Measurements from ENCODE around the gene CTSW. TPM values are rescaled to one million over a fixed set of nuclear protein-coding genes. Genes with fewer than 3 reads are reported as not detected.
A peak's percentile ranks its signal among the peaks of the same experiment; 100 is the strongest.

CTSW gene
- total RNA-seq, 2 experiments from 2014 or later, result not detected

DNA sequence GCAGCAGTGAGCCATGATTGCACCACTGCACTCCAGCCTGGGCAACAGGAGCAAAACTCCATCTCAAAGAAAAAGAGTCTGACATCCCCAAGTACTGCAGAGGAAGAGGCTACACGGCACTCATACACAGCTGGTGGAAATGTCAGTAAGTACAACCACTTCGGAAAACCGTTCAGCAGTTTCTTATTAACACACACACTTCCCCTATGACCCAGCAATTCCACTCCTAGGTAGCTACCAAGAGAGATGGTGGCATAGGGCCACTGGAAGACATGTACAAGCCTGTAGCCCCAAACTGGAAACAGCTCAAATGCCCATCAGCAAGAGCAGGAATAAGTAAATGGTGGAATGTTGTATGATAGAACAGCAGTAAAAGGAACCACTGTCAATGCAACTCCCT lies 42.9 kb downstream of the CTSW start:
- Histone ChIP-seq H3K9me2 (ENCODE audit: insufficient read depth, low read length) (no peaks in the 10 kb centered on the region), H3K27ac (ENCODE audit: low read depth, low read length, poor library complexity, severe bottlenecking) (no peak overlapping the region), H2AFZ (ENCODE audit: low read length) (no peak overlapping the region), H3K79me2 (ENCODE audit: insufficient read depth, low read depth, low read length) (peaks cover 7% of the 10 kb centered on the region; the same call in 1 of the 2 replicates), H3K4me3 (ENCODE audit: low read depth, low read length, poor library complexity, severe bottlenecking) (no peak overlapping the region), H3K4me1 (ENCODE audit: insufficient read depth, low read length, poor library complexity, severe bottlenecking) (peaks cover 17% of the 10 kb centered on the region), H4K20me1 (ENCODE audit: insufficient read depth, low read length) (no peaks in the 10 kb centered on the region), H3K4me2 (ENCODE audit: low read length) (no peak overlapping the region), H3K36me3 (ENCODE audit: insufficient read depth, low read length) (peaks cover 8% of the 10 kb centered on the region; the same call in 1 of the 2 replicates), H3K9me3 (ENCODE audit: low read length) (no peaks in the 10 kb centered on the region)
- ChIA-PET POLR2A (interaction anchor here (0.6 to 1.1 kb wide), 3 partner anchors 28 to 971 kb away, joined by 3 to 7 read pairs (median 3); no protein-coding TSS in a partner anchor), CTCF (ENCODE audit: unreplicated experiment) (interaction anchor here (1.2 kb wide), 1 partner anchor 32 kb away, joined by 4 read pairs; the partner anchor contains the start of gene CCDC85B)
- no peak for TF ChIP-seq EZH2phosphoT487 (IDR thresholded peaks at IDR 0.05; ENCODE audit: borderline replicate concordance, low read depth, low read length)
- TF ChIP-seq, protein P1, sequence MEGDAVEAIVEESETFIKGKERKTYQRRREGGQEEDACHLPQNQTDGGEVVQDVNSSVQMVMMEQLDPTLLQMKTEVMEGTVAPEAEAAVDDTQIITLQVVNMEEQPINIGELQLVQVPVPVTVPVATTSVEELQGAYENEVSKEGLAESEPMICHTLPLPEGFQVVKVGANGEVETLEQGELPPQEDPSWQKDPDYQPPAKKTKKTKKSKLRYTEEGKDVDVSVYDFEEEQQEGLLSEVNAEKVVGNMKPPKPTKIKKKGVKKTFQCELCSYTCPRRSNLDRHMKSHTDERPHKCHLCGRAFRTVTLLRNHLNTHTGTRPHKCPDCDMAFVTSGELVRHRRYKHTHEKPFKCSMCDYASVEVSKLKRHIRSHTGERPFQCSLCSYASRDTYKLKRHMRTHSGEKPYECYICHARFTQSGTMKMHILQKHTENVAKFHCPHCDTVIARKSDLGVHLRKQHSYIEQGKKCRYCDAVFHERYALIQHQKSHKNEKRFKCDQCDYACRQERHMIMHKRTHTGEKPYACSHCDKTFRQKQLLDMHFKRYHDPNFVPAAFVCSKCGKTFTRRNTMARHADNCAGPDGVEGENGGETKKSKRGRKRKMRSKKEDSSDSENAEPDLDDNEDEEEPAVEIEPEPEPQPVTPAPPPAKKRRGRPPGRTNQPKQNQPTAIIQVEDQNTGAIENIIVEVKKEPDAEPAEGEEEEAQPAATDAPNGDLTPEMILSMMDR (conservative IDR thresholded peaks at IDR 0.05; ENCODE audit: low read length), result no peak
- BruUV-seq (replicated peaks), result no TSS peak
- intact Hi-C loops (cut with micrococcal nuclease; ENCODE audit: unreplicated experiment), result no loop called here
- DNase-seq (ENCODE audit: low spot score), result no peak

DNA sequence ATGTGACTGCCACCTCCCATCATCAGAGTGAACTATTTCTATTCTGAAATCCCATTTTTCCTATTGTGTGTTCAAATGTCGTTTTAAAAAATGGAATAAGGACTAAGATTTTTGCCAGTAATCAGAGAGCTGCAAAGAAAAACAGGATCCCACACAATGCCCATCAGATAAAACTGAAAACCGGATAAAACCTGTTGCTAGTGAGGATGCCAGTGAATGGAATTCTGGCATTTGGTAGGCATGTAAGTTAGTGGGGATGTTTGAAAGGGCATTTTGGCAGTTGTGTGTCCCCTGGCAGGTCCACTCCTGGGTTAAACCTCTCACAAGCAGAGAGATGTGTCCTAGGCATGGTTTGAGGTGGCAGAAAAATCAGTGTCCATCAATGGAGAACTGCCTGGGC lies 45.8 kb downstream of the CTSW start:
- intact Hi-C loops (cut with micrococcal nuclease; ENCODE audit: unreplicated experiment), result no loop called here
- H3K9me3 ChIP-seq (ENCODE audit: low read length), result no peaks in the 10 kb centered on the region
- TF ChIP-seq EZH2phosphoT487 (IDR thresholded peaks at IDR 0.05; ENCODE audit: borderline replicate concordance, low read depth, low read length), result no peak
- TF ChIP-seq, protein P1 (conservative IDR thresholded peaks at IDR 0.05; ENCODE audit: low read length), result no peak
- BruUV-seq (replicated peaks), result no TSS peak
- H3K4me3 ChIP-seq (ENCODE audit: low read depth, low read length, poor library complexity, severe bottlenecking), result no peak overlapping the region
- peaks cover 19% of the 10 kb centered on the region for H3K4me1 ChIP-seq (ENCODE audit: insufficient read depth, low read length, poor library complexity, severe bottlenecking)
- no peak for DNase-seq (ENCODE audit: low spot score)
- H3K27ac ChIP-seq (ENCODE audit: low read depth, low read length, poor library complexity, severe bottlenecking), result no peak overlapping the region
- H3K79me2 ChIP-seq (ENCODE audit: insufficient read depth, low read depth, low read length), result no peaks in the 10 kb centered on the region
- POLR2A ChIA-PET, result interaction anchor here (0.7 kb wide), 1 partner anchor 45 kb away, joined by 3 read pairs; no protein-coding TSS in a partner anchor
- H3K36me3 ChIP-seq (ENCODE audit: insufficient read depth, low read length), result peaks cover 8% of the 10 kb centered on the region; the same call in 1 of the 2 replicates
- no peaks in the 10 kb centered on the region for H4K20me1 ChIP-seq (ENCODE audit: insufficient read depth, low read length)
- no peaks in the 10 kb centered on the region for H3K9me2 ChIP-seq (ENCODE audit: insufficient read depth, low read length)
- CTCF ChIA-PET (ENCODE audit: unreplicated experiment), result no interaction called here
- H3K4me2 ChIP-seq (ENCODE audit: low read length), result no peak overlapping the region
- no peak overlapping the region for H2AFZ ChIP-seq (ENCODE audit: low read length)

DNA sequence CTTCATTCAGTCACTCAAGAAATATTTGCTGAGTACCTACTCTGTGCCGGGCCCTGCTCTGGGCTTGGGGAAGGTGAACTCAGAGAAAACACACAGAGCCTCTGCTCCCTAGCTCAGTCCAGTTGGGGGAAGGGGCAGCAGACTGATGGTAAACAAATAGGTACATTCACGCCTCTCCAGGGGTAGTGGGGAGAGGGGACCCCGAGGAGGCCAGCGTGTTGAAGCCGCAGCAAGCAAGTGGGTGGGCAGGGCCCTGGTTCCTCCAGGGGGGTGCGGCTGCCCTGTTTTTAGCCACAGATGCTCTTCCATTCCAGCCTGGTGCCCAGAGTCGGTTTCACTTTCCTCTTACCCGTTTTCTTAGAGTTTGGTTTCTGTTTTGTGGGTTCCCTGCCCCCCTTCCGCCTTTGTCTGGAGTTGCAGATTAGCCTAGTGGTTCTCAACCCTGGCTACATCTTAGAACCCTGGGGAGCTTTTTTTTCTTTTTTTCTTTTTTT lies 48.3 kb downstream of the CTSW start:
- no TSS peak for BruUV-seq (replicated peaks)
- peak overlapping the region; percentile 53; the same call in 1 of the 2 replicates for H3K4me2 ChIP-seq (ENCODE audit: low read length)
- intact Hi-C loops (cut with micrococcal nuclease; ENCODE audit: unreplicated experiment), result no loop called here

More for the DNA sequence above, 48.3 kb downstream of the CTSW start:
- Histone ChIP-seq H4K20me1 (ENCODE audit: insufficient read depth, low read length) (no peaks in the 10 kb centered on the region), H3K9me3 (ENCODE audit: low read length) (no peaks in the 10 kb centered on the region), H3K79me2 (ENCODE audit: insufficient read depth, low read depth, low read length) (no peaks in the 10 kb centered on the region), H3K27ac (ENCODE audit: low read depth, low read length, poor library complexity, severe bottlenecking) (no peak overlapping the region), H3K4me1 (ENCODE audit: insufficient read depth, low read length, poor library complexity, severe bottlenecking) (peaks cover 14% of the 10 kb centered on the region), H2AFZ (ENCODE audit: low read length) (peak overlapping the region; percentile 64; the same call in 1 of the 2 replicates), H3K4me3 (ENCODE audit: low read depth, low read length, poor library complexity, severe bottlenecking) (peak overlapping the region; percentile 15), H3K9me2 (ENCODE audit: insufficient read depth, low read length) (no peaks in the 10 kb centered on the region), H3K36me3 (ENCODE audit: insufficient read depth, low read length) (0 out of 2 replicates have a peak, but pooled peaks cover 2% of the 10 kb centered on the region)
- peak; percentile 46 for DNase-seq (ENCODE audit: low spot score)
- ChIA-PET POLR2A (interaction anchor here (0.6 kb wide), 1 partner anchor 13 kb away, joined by 3 read pairs; no protein-coding TSS in a partner anchor), CTCF (ENCODE audit: unreplicated experiment) (no interaction called here)
- TF ChIP-seq, protein P1 (conservative IDR thresholded peaks at IDR 0.05; ENCODE audit: low read length), result no peak
- TF ChIP-seq EZH2phosphoT487 (IDR thresholded peaks at IDR 0.05; ENCODE audit: borderline replicate concordance, low read depth, low read length), result no peak
